IMR-90 (cell line): ENCODE measurements around the gene NANOGP8. TPM values are rescaled to one million over a fixed set of nuclear protein-coding genes. Genes with fewer than 3 reads are reported as not detected.

Experiments used
- ATAC-seq: fragments of 200-7000 bp; cut with Tn5 transposase; 2 replicates; pipeline ENCODE4 v1.9.1; 2020; ENCODE audit warnings: low read depth, mild to moderate bottlenecking, moderate library complexity
- BruUV-seq: library from RNA; stranded (reverse); fragments of 400-500 nt; replicated peaks from 2 replicates; lab custom pipeline; 2021; lab: Mats Ljungman, UMichigan
- CTCF ChIA-PET: fragments of 300-600 bp; formaldehyde crosslinking; extraction: SDS; loops from one replicate; lab custom pipeline; 2021; ENCODE audit warnings: antibody characterized with exemption; lab: Yijun Ruan, JAX
- POLR2A ChIA-PET: fragments of 300-600 bp; sonication (Branson Sonifier 250); formaldehyde crosslinking; loops from one replicate; lab custom pipeline; 2022; ENCODE audit warnings: antibody characterized with exemption; ENCODE audit not compliant: unreplicated experiment; lab: Charles Lee
- DNase-seq: peaks from one replicate; pipeline ENCODE4 v3.0.0; 2013
- H2AFZ ChIP-seq: replicated peaks from 2 replicates; pipeline ENCODE3; 2013; ENCODE audit warnings: low read length, mild to moderate bottlenecking; ENCODE audit not compliant: poor library complexity
- H2AK5ac ChIP-seq: 2 replicates; pipeline ENCODE4 v1.6.1; 2013; ENCODE audit warnings: low read depth, low read length, inconsistent platforms
- H2AK9ac ChIP-seq: replicated peaks from 2 replicates; pipeline ENCODE3; 2013; ENCODE audit warnings: mild to moderate bottlenecking, low read depth, low read length, moderate library complexity; ENCODE audit not compliant: poor library complexity
- H2BK120ac ChIP-seq: 2 replicates; pipeline ENCODE4 v1.6.1; 2013; ENCODE audit warnings: low read depth, low read length, inconsistent platforms
- H2BK15ac ChIP-seq: 3 replicates; pipeline ENCODE4 v1.6.1; 2013; ENCODE audit warnings: low read depth, low read length, inconsistent platforms
- H2BK20ac ChIP-seq: 2 replicates; pipeline ENCODE4 v1.6.1; 2013; ENCODE audit warnings: low read depth, mild to moderate bottlenecking, inconsistent platforms, low read length, moderate library complexity
- H2BK5ac ChIP-seq: 2 replicates; pipeline ENCODE4 v1.6.1; 2013; ENCODE audit warnings: mild to moderate bottlenecking, low read depth, low read length, inconsistent platforms; ENCODE audit not compliant: poor library complexity, severe bottlenecking
- H3K14ac ChIP-seq: replicated peaks from 2 replicates; pipeline ENCODE4 v1.6.1; 2013; ENCODE audit warnings: low read depth, low read length, inconsistent platforms
- H3K18ac ChIP-seq: 2 replicates; pipeline ENCODE4 v1.6.1; 2013; ENCODE audit warnings: low read depth, low read length, control low read depth
- H3K23ac ChIP-seq: 2 replicates; pipeline ENCODE4 v1.6.1; 2013; ENCODE audit warnings: low read depth, low read length, inconsistent platforms
- H3K27ac ChIP-seq: 2 replicates; pipeline ENCODE4 v1.5.1; 2013; ENCODE audit warnings: mild to moderate bottlenecking, control low read depth, low read length; ENCODE audit not compliant: insufficient read depth
- H3K27me3 ChIP-seq: 2 replicates; pipeline ENCODE4 v1.6.1; 2013; ENCODE audit warnings: low read length; ENCODE audit not compliant: control insufficient read depth, insufficient read depth
- H3K36me3 ChIP-seq: 2 replicates; pipeline ENCODE4 v1.6.1; 2013; ENCODE audit warnings: low read length, mixed read lengths; ENCODE audit not compliant: control insufficient read depth, insufficient read depth
- H3K4ac ChIP-seq: 2 replicates; pipeline ENCODE4 v1.6.1; 2013; ENCODE audit warnings: low read depth, low read length, inconsistent platforms
- H3K4me1 ChIP-seq: 2 replicates; pipeline ENCODE4 v1.6.1; 2013; ENCODE audit warnings: low read length, mixed read lengths; ENCODE audit not compliant: control insufficient read depth, insufficient read depth
- H3K4me2 ChIP-seq: 2 replicates; pipeline ENCODE4 v1.6.1; 2013; ENCODE audit warnings: low read depth, mild to moderate bottlenecking, control low read depth, low read length, moderate library complexity
- H3K4me3 ChIP-seq: 2 replicates; pipeline ENCODE4 v1.5.1; 2013; ENCODE audit warnings: low read depth, mild to moderate bottlenecking, control low read depth, low read length, moderate library complexity; ENCODE audit not compliant: insufficient read depth
- H3K56ac ChIP-seq: 2 replicates; pipeline ENCODE4 v1.6.1; 2013; ENCODE audit warnings: low read length, inconsistent platforms; ENCODE audit not compliant: insufficient read depth; ENCODE audit errors: extremely low read depth
- H3K79me1 ChIP-seq, 2 experiments: 2 replicates each; pipeline ENCODE4 v1.6.1; 2013; ENCODE audit warnings: low read length in 2 of 2, inconsistent platforms in 1 of 2, low read depth in 1 of 2
- H3K9ac ChIP-seq: 2 replicates; pipeline ENCODE4 v1.6.1; 2013; ENCODE audit warnings: low read depth, low read length, control low read depth
- H3K9me1 ChIP-seq: 2 replicates; pipeline ENCODE4 v1.6.1; 2013; ENCODE audit warnings: low read length, inconsistent platforms; ENCODE audit not compliant: insufficient read depth
- H3K9me3 ChIP-seq: 2 replicates; pipeline ENCODE4 v1.6.1; 2013; ENCODE audit warnings: low read length; ENCODE audit not compliant: control insufficient read depth, insufficient read depth
- H4K20me1 ChIP-seq: 2 replicates; pipeline ENCODE4 v1.6.1; 2013; ENCODE audit warnings: low read length, inconsistent platforms; ENCODE audit not compliant: insufficient read depth
- H4K5ac ChIP-seq: 2 replicates; pipeline ENCODE4 v1.6.1; 2013; ENCODE audit warnings: mild to moderate bottlenecking, low read depth, low read length, control low read depth
- H4K8ac ChIP-seq, 2 experiments: 2 replicates each; pipeline ENCODE4 v1.6.1; 2013; ENCODE audit warnings: low read depth in 2 of 2, low read length in 2 of 2, control low read depth in 1 of 2, inconsistent platforms in 1 of 2
- H4K91ac ChIP-seq: 2 replicates; pipeline ENCODE4 v1.6.1; 2013; ENCODE audit warnings: low read depth, low read length, inconsistent platforms; ENCODE audit not compliant: insufficient read depth
- ELK1 ChIP-seq: fragments of 150-350 bp; IDR thresholded peaks from 2 replicates; pipeline ENCODE4 v1.6.1; 2016; ENCODE audit warnings: low read depth, mild to moderate bottlenecking, low read length, moderate library complexity, borderline replicate concordance
- FOS ChIP-seq: fragments of 150-350 bp; IDR thresholded peaks from 2 replicates; pipeline ENCODE4 v1.6.1; 2016; ENCODE audit warnings: low read depth, low read length
- MAZ ChIP-seq: IDR thresholded peaks from 2 replicates; pipeline ENCODE4 v1.6.1; 2012; ENCODE audit warnings: low read depth, mild to moderate bottlenecking, low read length, improper control_type of control experiment, moderate library complexity, borderline replicate concordance
- RAD21 ChIP-seq: IDR thresholded peaks from 2 replicates; pipeline ENCODE4 v1.6.1; 2012; ENCODE audit warnings: low read length, improper control_type of control experiment
- RCOR1 ChIP-seq: IDR thresholded peaks from 2 replicates; pipeline ENCODE4 v1.6.1; 2012; ENCODE audit warnings: mild to moderate bottlenecking, low read length, improper control_type of control experiment; ENCODE audit not compliant: insufficient replicate concordance
- SMC3 ChIP-seq: fragments of 150-350 bp; IDR thresholded peaks from 2 replicates; pipeline ENCODE4 v1.6.1; 2016; ENCODE audit warnings: low read depth, mild to moderate bottlenecking, antibody characterized with exemption, low read length, moderate library complexity
- USF2 ChIP-seq: fragments of 150-350 bp; IDR thresholded peaks from 2 replicates; pipeline ENCODE4 v1.6.1; 2017; ENCODE audit warnings: mild to moderate bottlenecking, antibody characterized with exemption, low read length, low read depth
- WGBS, 2 experiments: methylation state at CpG; one replicate each; pipeline versions ENCODE4 v1.1.5 to v1.1.7; 2013; ENCODE audit warnings: missing lambda C conversion rate in 2 of 2; ENCODE audit not compliant: insufficient read length in 1 of 2; ENCODE audit errors: extremely low coverage in 2 of 2; 5-methylcytosine and 5-hydroxymethylcytosine counted together
- dilution Hi-C: fragments of 300-500 bp; cut with HindIII; formaldehyde crosslinking; loops from one replicate; pipeline ENCODE4 v1.14.3; 2018; ENCODE audit warnings: low sequenced_read_pairs; ENCODE audit not compliant: unreplicated experiment
- in situ Hi-C: fragments of 300-500 bp; cut with MboI; formaldehyde crosslinking; loops from 3 replicates; pipeline ENCODE4 v1.14.3; 2019; ENCODE audit warnings: low sequenced_read_pairs, inconsistent platforms, mixed read lengths
- intact Hi-C: fragments of 100-400 bp; cut with micrococcal nuclease; formaldehyde crosslinking; loops from 2 replicates; pipeline ENCODE4 v1.10.0; 2022
- polyA plus RNA-seq, 3 experiments: library from polyadenylated mRNA; depleted of rRNA; stranded (reverse); fragments of >200 nt; gene quantifications; 2 replicates each; pipeline ENCODE4 v1.2.3, GENCODE V29; 2012; ENCODE audit warnings: low replicate concordance in 1 of 3
- total RNA-seq: library from RNA; depleted of rRNA; stranded (reverse); fragments of >200 nt; gene quantifications from 2 replicates; pipeline ENCODE4 v1.2.3, GENCODE V29; 2012

The NANOGP8 gene
- total and polyA plus RNA-seq, 2 of the 4 experiments (the other 2 are of a cell fraction) = not detected

GRCh38 chr15:35071106-35071505, 14.0 kb downstream of the NANOGP8 start:
- no peak overlapping the region for H3K4me2 ChIP-seq
- H2AK5ac ChIP-seq = no peak overlapping the region
- H4K91ac ChIP-seq = no peak overlapping the region
- no peak overlapping the region for H2AFZ ChIP-seq
- DNase-seq = no peak
- H2BK120ac ChIP-seq = no peak overlapping the region
- no peaks in the 10 kb centered on the region for H3K9me1 ChIP-seq
- in situ Hi-C loops (loop anchor here (10.0 kb wide), 1 partner anchor 214 kb away; no protein-coding TSS in a partner anchor), dilution Hi-C loops (no loop called here), intact Hi-C loops (loop anchor here (10.0 kb wide), 1 partner anchor 684 kb away; no protein-coding TSS in a partner anchor)
- no peak overlapping the region for H4K8ac ChIP-seq
- H4K20me1 ChIP-seq = no peaks in the 10 kb centered on the region
- no peak overlapping the region for H2BK15ac ChIP-seq
- BruUV-seq = no TSS peak
- no peak overlapping the region for H2AK9ac ChIP-seq
- H3K79me1 ChIP-seq = no peaks in the 10 kb centered on the region
- peaks cover 2% of the 10 kb centered on the region; the same call in 1 of the 2 replicates for H3K4me1 ChIP-seq
- no peak overlapping the region for H2BK20ac ChIP-seq
- POLR2A ChIA-PET = no interaction called here
- H3K56ac ChIP-seq = no peak overlapping the region
- ATAC-seq = no peak
- H3K27ac ChIP-seq = no peak overlapping the region
- H3K36me3 ChIP-seq = no peaks in the 10 kb centered on the region
- H3K4me3 ChIP-seq = no peak overlapping the region
- no peak overlapping the region for H3K4ac ChIP-seq
- no peak overlapping the region for H4K5ac ChIP-seq
- H3K14ac ChIP-seq = no peak overlapping the region
- CTCF ChIA-PET = interaction anchor here (0.6 to 0.7 kb wide), 2 partner anchors 9 to 335 kb away, joined by 3 read pairs; no protein-coding TSS in a partner anchor
- no peak overlapping the region for H3K9ac ChIP-seq
- no peaks in the 10 kb centered on the region for H3K9me3 ChIP-seq
- H3K18ac ChIP-seq = no peak overlapping the region
- H2BK5ac ChIP-seq = no peak overlapping the region
- H3K23ac ChIP-seq = no peak overlapping the region
- WGBS, 2 experiments = 93% methylated on average over 8 of the region's 13 CpGs; no CpG with 5 or more reads in 1 of the 2 experiments
- H3K27me3 ChIP-seq = no peaks in the 10 kb centered on the region
- TF ChIP-seq ELK1 = no peak
- no peak for TF ChIP-seq USF2
- no peak for TF ChIP-seq RCOR1
- TF ChIP-seq FOS = no peak
- no peak for TF ChIP-seq MAZ
- no peak for TF ChIP-seq RAD21
- TF ChIP-seq SMC3 = no peak
